ENCODE results near the gene ZNF423. TPM values are rescaled to one million over a fixed set of nuclear protein-coding genes. Genes with fewer than 3 reads are reported as not detected.

Gene ZNF423
- total RNA-seq, 2 experiments from 2014 or later = not detected

GRCh38 chr16:49458243-49458642, 397.7 kb downstream of the ZNF423 start:
- DNase-seq (no peak), ATAC-seq (no peak)
- Mint-ChIP-seq H3K9me3 (ENCODE audit: low read depth) (no peaks in the 10 kb centered on the region), H3K4me1 (peaks cover 22% of the 10 kb centered on the region), H3K36me3 (ENCODE audit: low read depth) (no peaks in the 10 kb centered on the region), H3K27ac (no peak overlapping the region), H3K4me3 (no peak overlapping the region), H3K27me3 (no peaks in the 10 kb centered on the region)
- intact Hi-C loops (cut with DNase I, micrococcal nuclease) = no loop called here
- ChIA-PET CTCF (no interaction called here), POLR2A (no interaction called here)

DNA sequence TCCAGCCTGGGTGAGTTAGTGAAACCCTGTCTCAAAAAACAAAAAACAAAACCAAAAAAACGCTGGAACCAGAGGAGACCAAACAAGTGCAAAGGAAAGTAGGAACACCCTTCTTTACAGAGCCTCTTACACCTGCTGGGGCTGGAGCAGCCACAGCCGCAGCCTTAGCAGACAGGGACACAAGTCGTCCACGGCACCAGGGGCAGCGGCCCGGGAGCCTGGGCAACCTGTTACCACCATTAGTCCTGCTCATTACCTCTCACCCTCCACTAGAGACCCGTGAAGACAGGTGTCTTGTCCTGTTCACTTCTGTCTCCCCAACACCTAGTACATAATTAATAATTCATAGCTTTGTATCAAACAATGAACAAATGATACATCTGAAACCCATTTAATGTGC, 398.7 kb downstream of the ZNF423 start:
- Mint-ChIP-seq H3K36me3 (ENCODE audit: low read depth) (no peaks in the 10 kb centered on the region), H3K27me3 (no peaks in the 10 kb centered on the region), H3K4me1 (peaks cover 12% of the 10 kb centered on the region), H3K9me3 (ENCODE audit: low read depth) (no peaks in the 10 kb centered on the region), H3K27ac (no peak overlapping the region), H3K4me3 (no peak overlapping the region)
- intact Hi-C loops (cut with DNase I, micrococcal nuclease) = no loop called here
- ChIA-PET POLR2A (no interaction called here), CTCF (no interaction called here)
- no peak for DNase-seq
- ATAC-seq = no peak

- ChIA-PET POLR2A (no interaction called here), CTCF (no interaction called here)
- intact Hi-C loops (cut with DNase I, micrococcal nuclease) = no loop called here
- Mint-ChIP-seq H3K4me1 (peaks cover 7% of the 10 kb centered on the region), H3K27me3 (no peaks in the 10 kb centered on the region), H3K27ac (no peak overlapping the region), H3K36me3 (ENCODE audit: low read depth) (no peaks in the 10 kb centered on the region), H3K4me3 (no peak overlapping the region), H3K9me3 (ENCODE audit: low read depth) (no peaks in the 10 kb centered on the region)
- no peak for ATAC-seq
- DNase-seq = no peak
Measured at GRCh38 chr16:49456763-49457162, 399.1 kb downstream of the ZNF423 start.

- intact Hi-C loops (cut with DNase I, micrococcal nuclease) = no loop called here
- H3K27ac Mint-ChIP-seq = no peak overlapping the region
- H3K27me3 Mint-ChIP-seq = no peaks in the 10 kb centered on the region
- ATAC-seq (no peak), DNase-seq (no peak)
- no peak overlapping the region for H3K4me3 Mint-ChIP-seq
- ChIA-PET CTCF (no interaction called here), POLR2A (no interaction called here)
- no peaks in the 10 kb centered on the region for H3K36me3 Mint-ChIP-seq (ENCODE audit: low read depth)
- H3K4me1 Mint-ChIP-seq = peaks cover 4% of the 10 kb centered on the region
- H3K9me3 Mint-ChIP-seq (ENCODE audit: low read depth) = no peaks in the 10 kb centered on the region
Measured at GRCh38 chr16:49455991-49456745, 399.7 kb downstream of the ZNF423 start.

DNA sequence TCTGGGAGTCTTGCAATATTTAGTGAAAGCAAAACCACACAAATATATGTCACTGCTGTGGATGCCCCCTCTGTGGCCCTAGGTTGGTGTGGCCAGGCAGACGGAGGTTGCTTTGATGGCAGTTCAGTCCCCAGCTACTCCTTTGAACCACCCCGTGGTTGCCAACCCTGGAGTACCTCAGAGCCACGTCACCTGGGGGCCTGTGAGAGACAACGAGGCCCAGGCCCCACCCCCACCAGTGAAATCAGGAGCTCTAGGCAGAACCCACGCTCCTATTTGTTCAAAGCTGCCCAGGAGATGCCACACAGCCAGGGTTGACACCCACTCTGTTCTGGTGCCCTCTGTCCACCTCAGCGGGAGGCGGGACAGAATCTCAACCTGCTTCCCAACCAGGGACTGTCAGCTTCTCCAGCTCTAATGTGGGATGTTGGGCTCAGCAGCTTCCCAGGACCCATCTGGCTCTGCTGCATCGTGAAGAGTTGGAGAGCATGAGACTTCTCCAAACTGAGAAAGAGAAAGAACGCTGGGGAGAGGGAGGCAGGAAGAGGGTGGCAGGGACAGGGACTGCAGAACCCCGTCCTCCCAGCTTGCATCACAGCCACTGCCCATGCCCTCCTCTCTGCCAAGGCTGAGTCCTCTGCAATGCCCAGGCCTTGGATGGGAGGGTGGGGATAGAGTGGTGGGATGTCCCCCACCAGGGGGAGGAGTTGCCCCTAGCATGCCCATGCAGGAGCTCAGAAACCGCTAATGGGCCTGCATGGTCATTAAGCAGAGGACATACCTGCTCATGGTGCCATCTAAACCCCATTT, 400.5 kb downstream of the ZNF423 start:
- no peaks in the 10 kb centered on the region for H3K36me3 Mint-ChIP-seq (ENCODE audit: low read depth)
- ATAC-seq = no peak
- no peak for DNase-seq
- H3K4me3 Mint-ChIP-seq = no peak overlapping the region
- H3K27ac Mint-ChIP-seq = no peak overlapping the region
- H3K9me3 Mint-ChIP-seq (ENCODE audit: low read depth) = no peaks in the 10 kb centered on the region
- intact Hi-C loops (cut with DNase I, micrococcal nuclease) = no loop called here
- ChIA-PET POLR2A (no interaction called here), CTCF (interaction anchor here (0.5 kb wide), 1 partner anchor 84 kb away, joined by 4 read pairs; no protein-coding TSS in a partner anchor)
- no peaks in the 10 kb centered on the region for H3K27me3 Mint-ChIP-seq
- peaks cover under 1% of the 10 kb centered on the region for H3K4me1 Mint-ChIP-seq

DNA sequence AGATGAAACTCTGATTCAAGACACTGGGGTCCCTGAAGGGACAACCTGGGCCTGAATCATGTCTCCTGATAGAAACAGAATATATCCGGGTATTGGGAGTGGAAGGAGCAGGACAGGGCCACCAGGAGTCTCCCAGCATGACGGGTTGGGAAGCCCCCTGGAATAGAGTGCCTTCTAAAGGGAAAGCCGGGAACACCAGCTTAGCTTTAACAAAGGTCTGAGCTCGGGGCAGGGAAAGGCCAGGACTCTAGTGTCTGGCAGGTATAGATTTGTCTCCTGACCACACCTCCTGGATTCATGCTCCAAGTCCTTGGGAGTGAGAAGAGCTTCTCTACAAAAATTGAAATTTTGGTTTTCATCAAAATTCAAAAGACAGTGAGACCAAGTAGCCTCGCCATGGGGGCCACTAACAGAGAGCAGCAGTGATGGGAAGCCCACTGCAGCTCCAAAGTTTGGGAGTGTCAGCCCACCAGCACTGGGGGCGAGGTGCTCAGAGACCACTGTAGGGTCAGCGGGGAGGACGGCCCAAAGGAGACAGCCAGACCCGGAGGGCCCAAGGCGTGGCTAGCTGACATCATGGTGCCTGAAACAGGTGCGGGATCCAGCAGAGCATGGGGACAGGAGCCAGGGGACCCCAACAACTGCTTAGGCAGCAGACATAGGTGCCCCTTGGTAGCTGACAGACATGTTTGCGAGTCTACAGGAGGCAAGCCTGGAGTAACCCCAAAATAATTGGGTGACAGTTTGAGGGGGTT, 401.3 kb downstream of the ZNF423 start:
- intact Hi-C loops (cut with DNase I, micrococcal nuclease) = no loop called here
- Mint-ChIP-seq H3K4me1 (no peaks in the 10 kb centered on the region), H3K27me3 (no peaks in the 10 kb centered on the region), H3K27ac (no peak overlapping the region), H3K36me3 (ENCODE audit: low read depth) (no peaks in the 10 kb centered on the region), H3K4me3 (no peak overlapping the region), H3K9me3 (ENCODE audit: low read depth) (no peaks in the 10 kb centered on the region)
- ChIA-PET CTCF (interaction anchor here (0.5 kb wide), 1 partner anchor 85 kb away, joined by 4 read pairs; no protein-coding TSS in a partner anchor), POLR2A (no interaction called here)
- DNase-seq = no peak
- ATAC-seq = no peak

GRCh38 chr16:49453983-49454382, 401.9 kb downstream of the ZNF423 start:
- no peaks in the 10 kb centered on the region for H3K36me3 Mint-ChIP-seq (ENCODE audit: low read depth)
- no peaks in the 10 kb centered on the region for H3K27me3 Mint-ChIP-seq
- intact Hi-C loops (cut with DNase I, micrococcal nuclease) = no loop called here
- CTCF ChIA-PET = no interaction called here
- ATAC-seq = no peak
- DNase-seq = no peak
- POLR2A ChIA-PET = no interaction called here
- H3K4me1 Mint-ChIP-seq = no peaks in the 10 kb centered on the region
- no peak overlapping the region for H3K27ac Mint-ChIP-seq
- no peak overlapping the region for H3K4me3 Mint-ChIP-seq
- no peaks in the 10 kb centered on the region for H3K9me3 Mint-ChIP-seq (ENCODE audit: low read depth)

DNA sequence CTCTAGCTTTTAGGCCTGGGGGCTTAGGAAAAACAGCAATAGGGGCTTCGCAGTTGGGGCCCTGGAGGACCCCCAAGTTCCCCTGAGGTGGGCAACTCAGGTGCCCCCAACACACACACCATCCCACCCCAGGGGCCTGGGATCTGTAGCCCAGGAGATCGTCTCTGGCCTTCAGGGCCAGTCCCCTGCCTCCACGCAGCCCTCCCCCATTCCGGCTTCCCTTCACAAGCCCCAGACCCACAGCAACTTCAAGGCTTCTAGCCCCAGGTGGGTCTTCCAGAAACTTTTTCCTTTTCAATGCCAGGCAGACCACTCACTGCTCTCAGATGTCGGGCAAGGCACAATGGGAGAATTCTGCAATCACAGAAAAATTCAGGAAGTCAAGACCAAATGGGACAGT, 402.9 kb downstream of the ZNF423 start:
- no peak for DNase-seq
- no peak overlapping the region for H3K4me3 Mint-ChIP-seq
- intact Hi-C loops (cut with DNase I, micrococcal nuclease) = no loop called here
- ChIA-PET POLR2A (no interaction called here), CTCF (no interaction called here)
- no peaks in the 10 kb centered on the region for H3K9me3 Mint-ChIP-seq (ENCODE audit: low read depth)
- no peak for ATAC-seq
- no peaks in the 10 kb centered on the region for H3K27me3 Mint-ChIP-seq
- H3K27ac Mint-ChIP-seq = no peak overlapping the region
- no peaks in the 10 kb centered on the region for H3K36me3 Mint-ChIP-seq (ENCODE audit: low read depth)
- H3K4me1 Mint-ChIP-seq = no peaks in the 10 kb centered on the region

DNA sequence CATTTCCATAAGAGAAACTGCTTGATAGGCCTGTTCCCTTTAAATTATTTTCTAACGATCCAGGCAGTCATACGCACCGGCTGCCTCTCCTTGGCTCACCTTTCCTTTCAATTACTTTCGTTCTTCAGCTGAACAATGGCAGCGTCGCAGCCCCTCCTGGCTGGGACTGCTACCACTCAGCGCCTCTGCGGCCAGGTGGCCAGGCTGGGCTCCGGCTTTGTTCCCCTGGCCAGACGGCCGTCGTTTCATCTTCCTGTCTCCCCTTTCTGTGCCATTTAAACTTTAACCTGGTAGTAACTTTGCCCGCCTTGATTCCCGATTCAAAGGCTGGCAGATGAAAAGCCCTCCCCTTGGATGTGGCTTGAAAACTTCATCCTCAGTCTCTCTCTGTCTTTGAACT, 403.3 kb downstream of the ZNF423 start:
- no peak for ATAC-seq
- Mint-ChIP-seq H3K27ac (no peak overlapping the region), H3K36me3 (ENCODE audit: low read depth) (no peaks in the 10 kb centered on the region), H3K4me1 (no peaks in the 10 kb centered on the region), H3K27me3 (no peaks in the 10 kb centered on the region), H3K4me3 (no peak overlapping the region), H3K9me3 (ENCODE audit: low read depth) (no peaks in the 10 kb centered on the region)
- intact Hi-C loops (cut with DNase I, micrococcal nuclease) = no loop called here
- POLR2A ChIA-PET = no interaction called here
- no peak for DNase-seq
- CTCF ChIA-PET = no interaction called here

DNA sequence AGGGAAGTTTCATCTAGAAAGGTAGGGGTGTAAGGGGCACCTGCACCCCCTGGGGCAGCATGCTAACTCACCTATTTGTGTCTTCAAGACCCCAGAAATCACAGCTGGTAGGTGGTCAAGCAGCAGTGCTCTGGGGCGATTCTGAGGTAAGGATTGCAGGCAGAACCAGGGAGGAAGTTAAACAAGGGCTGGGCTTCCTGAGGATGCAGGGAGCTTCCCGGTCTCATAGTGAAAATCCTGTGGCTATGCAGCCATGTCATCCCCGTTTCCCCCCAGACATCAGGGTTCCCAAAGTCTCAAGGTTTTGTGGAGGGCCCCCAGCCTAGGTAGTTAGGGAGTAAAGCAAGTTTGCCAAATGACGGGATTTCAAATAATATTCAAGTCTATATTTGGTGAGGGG, 403.8 kb downstream of the ZNF423 start:
- ChIA-PET CTCF (no interaction called here), POLR2A (no interaction called here)
- Mint-ChIP-seq H3K4me3 (no peak overlapping the region), H3K27ac (no peak overlapping the region), H3K4me1 (no peaks in the 10 kb centered on the region), H3K36me3 (ENCODE audit: low read depth) (no peaks in the 10 kb centered on the region), H3K27me3 (no peaks in the 10 kb centered on the region), H3K9me3 (ENCODE audit: low read depth) (no peaks in the 10 kb centered on the region)
- no peak for DNase-seq
- ATAC-seq = no peak
- intact Hi-C loops (cut with DNase I, micrococcal nuclease) = no loop called here

DNA sequence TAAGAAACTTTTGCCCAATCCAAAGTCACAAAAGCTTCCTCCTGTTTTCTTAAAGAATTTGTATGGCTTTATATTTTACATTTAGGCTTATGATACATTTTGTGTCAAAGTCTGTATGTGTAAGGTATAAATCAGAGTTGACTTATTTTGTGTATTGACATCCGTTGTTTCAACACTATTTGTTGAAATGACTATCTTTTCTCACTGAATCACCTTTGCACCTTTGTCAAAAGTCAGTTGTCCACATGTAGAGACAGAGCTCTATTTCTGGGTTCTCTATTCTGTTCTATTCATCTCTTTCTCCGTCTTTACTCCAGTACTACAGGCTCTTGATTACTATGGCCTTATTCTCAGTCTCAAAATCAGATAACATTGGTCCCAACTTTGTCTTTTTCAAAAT, 409.1 kb downstream of the ZNF423 start:
- Mint-ChIP-seq H3K9me3 (ENCODE audit: low read depth) (no peaks in the 10 kb centered on the region), H3K4me3 (no peak overlapping the region), H3K4me1 (peaks cover 7% of the 10 kb centered on the region), H3K27me3 (no peaks in the 10 kb centered on the region), H3K36me3 (ENCODE audit: low read depth) (no peaks in the 10 kb centered on the region), H3K27ac (no peak overlapping the region)
- CTCF ChIA-PET = no interaction called here
- ATAC-seq (no peak), DNase-seq (no peak)
- intact Hi-C loops (cut with DNase I, micrococcal nuclease) = no loop called here
- POLR2A ChIA-PET = no interaction called here

- Mint-ChIP-seq H3K27ac (no peak overlapping the region), H3K4me1 (peaks cover 20% of the 10 kb centered on the region), H3K27me3 (no peaks in the 10 kb centered on the region), H3K9me3 (ENCODE audit: low read depth) (no peaks in the 10 kb centered on the region), H3K4me3 (no peak overlapping the region), H3K36me3 (ENCODE audit: low read depth) (no peaks in the 10 kb centered on the region)
- CTCF ChIA-PET = interaction anchor here (0.6 to 0.7 kb wide), 2 partner anchors 20 to 638 kb away, joined by 3 to 4 read pairs; no protein-coding TSS in a partner anchor
- DNase-seq (no peak), ATAC-seq (no peak)
- POLR2A ChIA-PET = no interaction called here
- intact Hi-C loops (cut with DNase I, micrococcal nuclease) = loop anchor here (5.0 kb wide), 2 partner anchors 149 to 414 kb away; partner anchors contain the start of gene ZNF423 (in 1 of the 2)
Measured at GRCh38 chr16:49443576-49443975, 412.3 kb downstream of the ZNF423 start.

Measured in activated CD4-positive, alpha-beta T cell treated with anti-CD3 and anti-CD28 coated beads for 36 hours (primary cell).